HL-60/S4 (cell line): Measurements from ENCODE around the gene GFPT1.

Experiments
- in situ Hi-C: fragments of 300-500 bp; cut with MboI; formaldehyde crosslinking; loops from 2 replicates; pipeline ENCODE4 v1.14.3; 2022; ENCODE audit warnings: low sequenced_read_pairs

The GFPT1 gene

GRCh38 chr2:69335311-69335710 lies 51.7 kb downstream of the GFPT1 start:
- in situ Hi-C loops = no loop called here

GRCh38 chr2:69333352-69333751 lies 53.7 kb downstream of the GFPT1 start:
- in situ Hi-C loops = no loop called here

GRCh38 chr2:69330781-69331180 lies 56.2 kb downstream of the GFPT1 start:
- in situ Hi-C loops = no loop called here

GRCh38 chr2:69322631-69323030 lies 64.4 kb downstream of the GFPT1 start:
- in situ Hi-C loops = no loop called here

- in situ Hi-C loops = no loop called here
These were observed 70.5 kb downstream of the GFPT1 start for GRCh38 chr2:69316550-69316949.

GRCh38 chr2:69315160-69315761 lies 71.8 kb downstream of the GFPT1 start:
- in situ Hi-C loops = no loop called here

GRCh38 chr2:69311024-69311416 lies 76.0 kb downstream of the GFPT1 start:
- in situ Hi-C loops = no loop called here

- in situ Hi-C loops = no loop called here
These were observed 76.7 kb downstream of the GFPT1 start for GRCh38 chr2:69310111-69311023.

GRCh38 chr2:69309351-69310110 lies 77.5 kb downstream of the GFPT1 start:
- in situ Hi-C loops = loop anchor here (10.0 kb wide), 1 partner anchor 265 kb away; no protein-coding TSS in a partner anchor

- in situ Hi-C loops = loop anchor here (10.0 kb wide), 1 partner anchor 264 kb away; no protein-coding TSS in a partner anchor
These were observed 78.7 kb downstream of the GFPT1 start for GRCh38 chr2:69308338-69308737.

GRCh38 chr2:69307579-69308064 lies 79.4 kb downstream of the GFPT1 start:
- in situ Hi-C loops = loop anchor here (10.0 kb wide), 1 partner anchor 263 kb away; no protein-coding TSS in a partner anchor

GRCh38 chr2:69306822-69307578 lies 80.0 kb downstream of the GFPT1 start:
- in situ Hi-C loops = loop anchor here (10.0 kb wide), 1 partner anchor 262 kb away; no protein-coding TSS in a partner anchor

GRCh38 chr2:69306393-69306821 lies 80.6 kb downstream of the GFPT1 start:
- in situ Hi-C loops = loop anchor here (10.0 kb wide), 1 partner anchor 262 kb away; no protein-coding TSS in a partner anchor

- in situ Hi-C loops = loop anchor here (10.0 kb wide), 1 partner anchor 261 kb away; no protein-coding TSS in a partner anchor
These were observed 81.2 kb downstream of the GFPT1 start for GRCh38 chr2:69305712-69306392.

- in situ Hi-C loops = loop anchor here (10.0 kb wide), 1 partner anchor 260 kb away; no protein-coding TSS in a partner anchor
These were observed 81.9 kb downstream of the GFPT1 start for GRCh38 chr2:69305166-69305565.

- in situ Hi-C loops = loop anchor here (10.0 kb wide), 1 partner anchor 260 kb away; no protein-coding TSS in a partner anchor
These were observed 82.4 kb downstream of the GFPT1 start for GRCh38 chr2:69304656-69305055.

GRCh38 chr2:69300650-69301049 lies 86.4 kb downstream of the GFPT1 start:
- in situ Hi-C loops = loop anchor here (10.0 kb wide), 1 partner anchor 256 kb away; no protein-coding TSS in a partner anchor

GRCh38 chr2:69299772-69300516 lies 87.1 kb downstream of the GFPT1 start:
- in situ Hi-C loops = loop anchor here (10.0 kb wide), 1 partner anchor 255 kb away; no protein-coding TSS in a partner anchor
